ENCODE results near the gene UBE2QL1.
A peak's percentile ranks its signal among the peaks of the same experiment; 100 is the strongest.

UBE2QL1 gene

GRCh38 chr5:6448622-6449464 is at the start of gene UBE2QL1:
TSS of gene UBE2QL1 (plus strand) at chr5:6448859. CDS start at chr5:6448894, 35 bp downstream.
- DNase-seq (ENCODE audit: low spot score) = peak; percentile 33

- DNase-seq (ENCODE audit: low spot score) = peak; percentile 69
These were observed 48.4 kb upstream of the UBE2QL1 start for GRCh38 chr5:6399980-6400910.

- DNase-seq (ENCODE audit: low spot score) = no peak
These were observed 47.2 kb upstream of the UBE2QL1 start for GRCh38 chr5:6401410-6401809.

- DNase-seq (ENCODE audit: low spot score) = no peak
These were observed 45.7 kb upstream of the UBE2QL1 start for GRCh38 chr5:6402939-6403338.

GRCh38 chr5:6403416-6403815 is 45.2 kb upstream of the UBE2QL1 start:
- no peak for DNase-seq (ENCODE audit: low spot score)

- peak; percentile 83 for DNase-seq (ENCODE audit: low spot score)
These were observed 44.5 kb upstream of the UBE2QL1 start for GRCh38 chr5:6404129-6404528.

GRCh38 chr5:6405591-6405990 is 43.1 kb upstream of the UBE2QL1 start:
- no peak for DNase-seq (ENCODE audit: low spot score)

GRCh38 chr5:6407558-6408259 is 41.0 kb upstream of the UBE2QL1 start:
- no peak for DNase-seq (ENCODE audit: low spot score)

- DNase-seq (ENCODE audit: low spot score) = no peak
These were observed 40.4 kb upstream of the UBE2QL1 start for GRCh38 chr5:6408260-6408596.

GRCh38 chr5:6408627-6409446 is 39.8 kb upstream of the UBE2QL1 start:
- DNase-seq (ENCODE audit: low spot score) = no peak

GRCh38 chr5:6410421-6410820 is 38.2 kb upstream of the UBE2QL1 start:
- DNase-seq (ENCODE audit: low spot score) = no peak

GRCh38 chr5:6411141-6411540 is 37.5 kb upstream of the UBE2QL1 start:
- DNase-seq (ENCODE audit: low spot score) = no peak

GRCh38 chr5:6412811-6413210 is 35.8 kb upstream of the UBE2QL1 start:
- DNase-seq (ENCODE audit: low spot score) = peak; percentile 29

- DNase-seq (ENCODE audit: low spot score) = no peak
These were observed 31.0 kb upstream of the UBE2QL1 start for GRCh38 chr5:6417657-6418056.

GRCh38 chr5:6418679-6419276 is 29.9 kb upstream of the UBE2QL1 start:
- DNase-seq (ENCODE audit: low spot score) = no peak

GRCh38 chr5:6419340-6419852 is 29.3 kb upstream of the UBE2QL1 start:
- no peak for DNase-seq (ENCODE audit: low spot score)

- no peak for DNase-seq (ENCODE audit: low spot score)
These were observed 25.1 kb upstream of the UBE2QL1 start for GRCh38 chr5:6423327-6424109.

- no peak for DNase-seq (ENCODE audit: low spot score)
These were observed 24.5 kb upstream of the UBE2QL1 start for GRCh38 chr5:6424110-6424659.

GRCh38 chr5:6424700-6425099 is 24.0 kb upstream of the UBE2QL1 start:
- no peak for DNase-seq (ENCODE audit: low spot score)

GRCh38 chr5:6427694-6428093 is 21.0 kb upstream of the UBE2QL1 start:
- DNase-seq (ENCODE audit: low spot score) = no peak

Measured in AG20443 (cell line).